ENCODE measurements around the gene HRH2.
"Not testable (repeated sequence)": the region's sequence is repeated elsewhere in the genome, so short reads cannot be mapped to it uniquely, and the experiment has no call there.

HRH2 gene

DNA sequence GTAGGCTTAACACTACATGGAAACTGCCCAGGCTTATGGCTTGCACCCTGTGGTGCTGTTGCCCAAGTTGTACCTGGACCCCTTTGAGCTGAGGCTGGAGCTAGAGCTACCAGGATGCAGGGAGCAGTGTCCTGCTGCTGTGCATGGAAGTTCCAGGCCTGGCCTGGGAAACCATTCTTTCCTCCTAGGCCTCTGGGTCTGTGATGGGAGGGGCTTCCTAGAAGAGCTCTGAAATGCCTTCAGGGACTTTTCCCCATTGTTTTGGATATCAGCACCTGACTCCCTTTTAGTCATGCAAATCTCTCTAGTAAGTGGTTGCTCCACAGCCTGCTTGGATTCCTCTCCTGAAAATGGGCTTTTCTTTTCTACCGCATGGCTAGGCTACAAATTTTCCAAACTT is 7.9 kb upstream of the HRH2 start:
- no peak for DNase-seq (ENCODE audit: low spot score)

DNA sequence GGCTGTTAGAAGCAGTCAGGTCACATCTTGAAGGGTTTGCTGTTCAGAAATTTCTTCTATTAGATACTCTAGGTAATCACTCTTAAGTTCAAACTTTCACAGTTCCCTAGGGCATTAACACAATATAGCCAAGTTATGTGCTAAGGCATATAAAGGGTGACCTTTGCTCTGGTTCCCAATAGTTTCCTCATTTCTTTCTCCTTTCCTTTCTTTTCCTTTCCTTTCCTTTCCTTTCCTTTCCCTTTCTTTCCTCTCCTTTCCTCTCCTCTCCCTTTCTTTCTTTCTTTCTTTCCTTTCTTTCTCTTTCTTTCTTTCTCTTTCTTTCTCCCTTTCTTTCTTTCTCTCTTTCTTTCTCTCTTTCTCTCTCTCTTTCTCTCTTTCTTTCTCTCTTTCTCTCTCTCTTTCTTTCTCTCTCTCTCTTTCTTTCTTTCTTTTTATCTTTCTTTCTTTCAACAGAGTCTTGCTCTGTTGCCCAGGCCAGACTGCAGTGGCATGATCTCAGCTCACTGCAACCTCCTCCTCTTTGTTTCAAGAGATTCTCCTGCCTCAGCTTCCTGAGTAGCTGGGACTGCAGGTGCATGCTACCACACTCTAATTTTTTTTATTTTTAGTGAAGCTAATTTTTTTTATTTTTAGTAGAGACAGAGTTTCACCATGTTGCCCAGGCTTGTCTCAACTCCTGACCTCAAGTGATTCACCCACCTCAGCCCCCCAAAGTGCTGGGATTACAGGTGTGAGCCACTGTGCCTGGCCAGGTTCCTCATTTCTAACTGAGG is 7.3 kb upstream of the HRH2 start:
- not testable (repeated sequence) for DNase-seq (ENCODE audit: low spot score)

DNA sequence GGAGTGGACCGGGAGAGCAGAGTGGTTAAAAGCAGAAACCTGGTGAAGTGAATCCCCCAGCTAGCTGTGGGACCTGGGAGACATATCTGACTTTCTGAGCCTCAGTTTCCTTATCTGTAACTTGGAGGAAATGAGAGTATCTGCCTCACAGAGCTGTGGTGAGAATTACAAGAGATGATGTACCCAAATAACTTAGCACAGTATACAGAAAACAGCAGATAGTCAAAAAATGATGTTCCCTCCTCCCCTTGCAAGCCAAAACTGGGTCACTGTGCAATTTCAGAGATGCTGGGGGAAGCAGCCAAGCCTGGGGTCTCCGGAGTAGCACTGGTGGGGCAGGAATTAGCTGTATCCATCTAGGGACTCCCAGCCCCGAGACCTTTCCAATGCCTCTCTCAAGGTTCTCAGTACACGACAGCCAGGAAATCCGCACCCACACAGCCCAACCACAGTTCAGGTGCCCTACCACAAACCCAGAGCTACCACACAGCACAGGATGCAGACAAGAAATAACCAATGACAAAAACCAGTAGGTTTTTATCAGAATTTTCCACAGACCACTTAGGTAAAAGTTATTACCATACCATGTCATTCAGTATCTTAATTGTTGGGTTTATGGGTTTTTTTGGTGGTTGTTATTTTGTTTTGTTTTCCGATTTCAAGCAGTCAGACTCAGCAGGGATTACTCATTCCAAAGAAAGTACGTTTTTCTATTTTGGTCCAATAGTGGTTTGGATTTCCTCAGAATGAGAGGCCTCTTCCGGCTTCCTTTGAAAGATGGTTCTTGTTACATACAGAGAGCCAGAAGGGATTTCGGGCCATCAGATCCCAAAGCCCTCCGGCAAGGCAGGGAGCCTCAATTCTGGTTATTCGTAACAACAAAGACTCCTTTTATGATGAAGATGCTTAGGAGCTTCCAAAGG is 4.9 kb upstream of the HRH2 start:
- DNase-seq (ENCODE audit: low spot score): no peak

DNA sequence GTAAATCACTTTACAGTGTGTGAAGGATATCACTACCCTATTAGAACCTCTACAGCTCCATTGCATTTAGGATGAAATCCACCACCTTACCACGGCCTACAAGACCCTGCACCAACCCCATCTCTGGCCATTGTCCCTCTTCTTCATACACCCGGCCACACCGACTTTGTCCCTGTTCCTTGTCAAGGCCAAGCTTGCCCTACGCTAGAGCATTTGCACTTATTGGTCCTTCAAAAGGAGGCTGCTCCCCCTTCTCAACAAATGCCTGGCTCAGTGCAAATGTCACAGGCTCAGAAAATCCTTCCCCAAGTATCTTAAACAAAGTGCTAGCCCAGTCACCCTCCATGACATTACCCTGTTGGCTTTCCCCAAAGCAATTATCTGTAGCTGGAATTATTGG is 4.1 kb upstream of the HRH2 start:
- DNase-seq (ENCODE audit: low spot score): no peak

DNA sequence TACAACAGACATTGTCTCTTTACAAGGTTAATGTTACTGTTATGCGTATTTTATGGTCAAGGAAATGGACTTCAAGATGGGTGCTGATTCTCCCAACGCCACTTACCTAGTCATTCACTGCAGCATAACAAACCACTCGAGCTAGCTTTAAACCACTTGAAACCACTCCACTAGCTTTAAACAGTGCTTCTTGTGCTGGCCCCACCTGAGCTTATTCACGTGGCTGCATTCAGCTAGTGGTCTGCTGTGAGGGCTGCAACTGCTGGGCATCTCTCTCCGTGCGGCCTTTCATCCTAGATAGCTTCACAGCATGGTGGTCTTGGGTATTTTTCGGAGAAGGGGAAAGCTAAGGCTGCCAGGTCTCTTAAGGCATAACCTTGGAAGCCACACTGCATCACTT is 3.5 kb upstream of the HRH2 start:
- no peak for DNase-seq (ENCODE audit: low spot score)

DNA sequence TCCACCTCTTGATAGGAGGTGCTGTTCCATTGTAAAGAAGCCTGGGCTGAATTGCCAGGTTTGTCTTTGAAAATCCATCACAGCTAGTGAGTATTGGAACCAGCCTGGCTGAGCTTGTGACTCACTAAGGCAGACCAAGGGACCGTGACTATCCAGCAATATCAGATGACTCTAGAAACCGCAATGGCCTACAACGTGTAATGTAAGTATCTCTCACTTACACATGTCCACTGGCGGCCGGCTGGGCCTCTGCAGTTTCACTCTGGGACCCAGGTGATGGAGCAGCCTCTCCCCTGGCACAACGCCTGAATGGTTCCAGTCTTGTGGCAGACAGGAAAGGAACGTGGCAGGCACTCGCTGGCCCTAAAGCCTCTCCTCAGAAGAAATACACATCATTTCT is 3.1 kb upstream of the HRH2 start:
- DNase-seq (ENCODE audit: low spot score): no peak

DNA sequence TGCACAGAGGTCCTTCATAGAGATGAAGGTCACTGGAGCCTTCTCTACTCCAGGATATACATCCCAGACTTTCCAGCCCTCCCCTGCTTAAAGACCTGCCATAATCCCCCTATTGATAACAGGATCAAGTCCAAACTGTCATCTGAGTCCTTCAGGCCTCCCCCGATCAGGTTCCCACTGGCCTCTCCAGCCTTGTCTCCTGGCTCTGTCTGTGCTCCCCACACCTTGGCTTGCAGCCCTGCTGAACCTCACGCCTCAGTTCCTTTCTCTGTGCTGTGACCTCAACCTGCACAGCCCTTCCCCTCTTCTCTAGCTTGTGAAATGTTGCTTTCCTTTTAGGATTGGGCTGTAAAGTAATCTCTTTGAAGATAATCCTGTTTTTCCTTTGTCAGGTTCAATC is 2.5 kb upstream of the HRH2 start:
- no peak for DNase-seq (ENCODE audit: low spot score)

DNA sequence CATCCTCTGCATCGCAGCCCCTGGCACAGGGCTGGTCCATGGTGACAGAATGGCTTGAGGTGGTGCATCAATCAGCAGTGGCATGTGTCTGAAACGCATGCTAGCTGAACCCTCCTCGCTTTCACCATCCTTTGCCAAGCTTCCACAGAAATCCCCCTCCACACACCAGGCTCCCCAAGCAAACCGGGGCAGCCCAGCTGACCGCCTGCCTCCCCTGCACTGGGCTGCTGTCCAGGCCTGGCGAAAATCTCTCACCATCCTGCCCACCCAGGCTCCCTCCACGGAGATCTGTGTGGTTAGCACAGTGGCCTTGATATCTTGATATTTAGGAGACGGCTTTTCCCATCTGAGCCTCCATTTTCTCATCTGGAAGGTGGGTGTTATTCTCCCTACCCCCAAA is 905 bp upstream of the HRH2 start:
- DNase-seq (ENCODE audit: low spot score): no peak

DNA sequence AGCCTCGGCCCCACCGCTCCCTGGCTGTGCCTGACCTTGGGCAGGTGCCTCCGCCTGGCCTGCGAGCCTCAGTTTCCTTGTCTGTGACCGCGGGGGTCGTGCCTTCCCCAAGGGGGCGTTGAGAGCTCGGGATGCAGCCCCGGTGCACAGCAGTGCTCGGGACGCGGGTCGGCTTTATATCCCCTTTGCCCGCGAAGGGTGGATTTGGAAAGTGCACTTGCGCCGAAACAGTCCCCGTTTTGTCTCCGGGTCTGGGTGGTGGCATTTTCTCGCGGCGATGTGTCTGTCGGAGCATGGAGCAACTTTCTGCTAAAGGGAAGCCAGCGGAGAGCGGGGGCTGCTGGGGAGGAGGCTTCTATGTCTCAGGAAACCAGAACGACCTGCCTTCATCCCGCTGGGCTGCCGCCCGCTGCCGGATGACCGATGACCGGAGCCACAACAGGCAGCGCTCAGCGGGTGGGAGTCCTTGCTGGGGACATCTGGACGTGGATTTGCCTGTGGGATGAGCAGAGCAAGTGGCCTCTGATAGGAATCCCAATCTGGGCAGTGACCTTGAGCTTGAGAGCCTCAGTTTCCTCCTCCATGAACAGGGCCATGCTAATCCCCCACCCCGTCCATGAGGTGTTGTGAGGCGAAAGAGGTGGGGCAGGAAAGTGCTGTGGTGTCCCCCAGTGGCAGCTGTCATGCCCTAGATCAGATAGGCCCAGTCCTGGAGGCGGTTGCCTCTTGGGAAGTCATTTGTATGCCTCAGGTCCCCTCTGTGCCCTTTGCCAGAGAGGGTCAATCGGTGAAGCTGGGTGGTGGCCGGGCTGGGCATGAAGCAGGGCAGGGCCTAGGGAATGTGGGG is 651 bp downstream of the HRH2 start:
- DNase-seq (ENCODE audit: low spot score): no peak

DNA sequence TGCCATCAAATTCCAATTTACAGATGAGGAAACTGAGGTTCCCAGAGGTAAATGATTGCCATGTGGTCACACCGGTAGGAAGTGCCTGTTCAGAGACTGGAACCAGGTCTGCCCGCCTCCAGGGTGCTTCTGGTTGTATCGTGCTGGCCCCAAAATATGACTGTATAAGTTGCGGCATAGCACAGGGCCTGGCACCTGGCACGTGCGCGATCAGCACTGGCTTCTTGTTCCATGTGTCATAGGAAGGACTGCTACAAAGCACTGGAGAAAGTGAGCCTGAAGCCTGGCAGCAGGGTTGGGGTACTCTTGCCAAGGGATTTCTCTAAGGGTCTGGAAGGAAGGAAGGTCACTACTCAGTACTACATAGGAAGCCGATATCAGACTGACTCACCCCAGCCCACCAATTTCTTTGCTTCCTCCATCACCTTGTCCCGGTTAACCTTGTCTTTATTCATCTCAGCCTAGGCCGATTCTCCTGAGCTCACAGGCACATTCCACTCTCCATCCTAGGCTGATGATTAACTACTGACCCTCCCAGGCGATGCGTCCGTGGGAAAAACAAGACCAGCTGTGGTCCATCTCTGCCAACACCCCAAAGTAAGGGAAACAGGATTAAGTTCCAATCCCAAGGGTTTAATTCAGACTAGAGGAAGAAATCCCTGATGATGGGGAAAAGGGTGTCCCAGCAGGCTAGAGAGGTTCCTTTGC is 1.8 kb downstream of the HRH2 start:
- no peak for DNase-seq (ENCODE audit: low spot score)

DNA sequence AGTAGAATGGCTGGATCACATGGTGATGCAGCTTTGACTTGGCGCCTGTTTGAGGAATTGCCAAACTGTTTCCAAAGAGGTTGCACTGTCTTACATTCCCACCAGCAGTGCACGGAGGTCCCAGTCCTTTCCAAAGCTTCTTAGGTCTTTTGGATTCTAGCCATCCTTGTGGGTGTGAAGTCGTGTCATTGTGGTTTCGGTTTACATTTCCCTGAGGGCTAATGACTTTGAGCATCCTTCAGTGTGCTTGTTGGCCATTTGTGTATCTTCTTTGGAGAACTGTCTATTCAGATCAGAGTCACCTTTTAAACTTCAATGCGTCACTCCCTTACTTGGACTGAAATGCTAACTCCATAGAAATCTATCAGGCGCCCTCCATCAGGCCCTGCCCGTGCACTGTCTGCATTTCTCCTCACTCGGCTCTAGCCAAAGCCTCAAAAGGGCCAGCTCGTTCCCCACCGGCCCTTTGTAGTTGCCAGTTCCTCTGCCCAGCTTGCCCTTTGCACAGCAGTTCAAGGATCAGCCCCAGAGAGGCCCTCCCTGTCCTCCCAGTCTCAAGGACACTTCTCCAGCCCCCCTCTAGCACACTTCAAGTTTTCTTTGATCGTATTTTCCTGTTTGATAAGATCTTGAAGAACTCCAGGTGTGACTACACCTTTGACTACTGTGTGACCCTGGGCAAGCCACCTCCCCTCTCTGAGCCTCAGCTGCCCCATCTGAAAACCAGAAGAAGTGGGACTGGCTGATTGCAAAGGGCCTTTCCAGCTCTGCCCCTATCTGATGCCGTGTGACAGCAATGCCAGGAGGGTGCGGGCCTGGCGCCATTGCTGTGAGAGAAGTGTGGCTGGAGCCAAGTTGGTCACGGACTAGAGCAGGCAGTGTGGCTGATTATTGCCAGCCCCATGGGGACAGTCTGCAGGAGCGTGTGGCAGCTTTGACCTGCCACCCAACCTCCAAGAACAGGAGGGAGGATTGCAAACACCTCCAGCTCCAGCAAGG is 5.6 kb downstream of the HRH2 start:
- no peak for DNase-seq (ENCODE audit: low spot score)

DNA sequence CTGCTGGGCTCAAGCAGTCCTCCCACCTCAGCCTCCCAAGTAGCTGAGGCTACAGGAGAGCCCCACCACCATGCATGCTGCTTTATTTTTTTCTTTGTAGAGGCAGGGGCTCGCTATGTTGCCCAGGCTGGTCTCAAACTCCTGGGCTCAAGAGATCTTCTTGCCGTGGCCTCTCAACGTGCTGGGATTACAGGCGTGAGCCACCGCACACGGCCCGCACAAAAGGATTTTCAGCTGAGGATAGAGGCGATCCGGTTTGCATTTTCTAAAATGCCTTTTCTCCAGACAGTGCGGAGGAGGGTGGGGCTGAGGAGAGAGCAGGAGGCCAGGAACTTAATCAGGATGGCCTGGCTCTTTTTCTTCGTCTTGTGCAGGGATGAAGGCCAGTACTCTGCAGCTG is 6.9 kb downstream of the HRH2 start:
- no peak for DNase-seq (ENCODE audit: low spot score)

DNA sequence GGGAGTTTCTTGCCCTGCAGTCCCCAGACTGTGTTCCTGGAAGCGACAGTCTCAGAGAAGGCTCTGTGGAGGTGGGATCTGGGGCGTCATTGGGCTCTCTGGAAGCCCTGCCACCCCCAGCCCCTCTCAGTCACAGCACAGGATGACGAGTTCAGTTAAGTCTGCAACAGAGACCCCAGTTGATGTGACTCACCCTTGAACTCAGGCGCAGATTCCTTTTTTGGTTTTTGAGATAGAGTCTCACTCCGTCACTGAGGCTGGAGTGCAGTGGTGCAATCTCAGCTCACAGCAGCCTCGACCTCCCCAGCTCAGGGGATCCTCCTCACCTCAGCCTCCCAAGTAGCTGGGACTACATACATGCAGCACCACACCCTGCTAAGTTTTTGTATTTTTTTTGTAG is 8.3 kb downstream of the HRH2 start:
- DNase-seq (ENCODE audit: low spot score): no peak

DNA sequence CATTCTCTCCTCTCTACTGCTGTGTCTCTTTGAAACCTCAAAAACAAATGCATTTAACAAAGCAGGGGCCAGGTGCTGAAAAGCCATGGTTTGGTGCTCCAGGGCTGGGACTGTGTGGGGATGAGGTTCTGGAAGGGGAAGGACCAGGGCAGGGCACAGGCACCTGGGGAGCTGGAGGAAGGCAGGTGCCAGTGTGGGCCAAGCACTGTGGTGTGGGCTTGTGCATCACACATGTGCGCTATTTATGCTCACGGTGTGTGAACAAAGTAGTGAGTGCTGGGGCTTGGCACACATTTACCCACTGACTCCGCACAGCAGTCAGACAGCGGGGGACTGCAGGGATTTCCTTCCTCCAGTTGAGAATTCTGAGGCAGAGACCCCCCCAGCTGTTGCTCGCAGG is 10.1 kb downstream of the HRH2 start:
- no peak for DNase-seq (ENCODE audit: low spot score)

DNA sequence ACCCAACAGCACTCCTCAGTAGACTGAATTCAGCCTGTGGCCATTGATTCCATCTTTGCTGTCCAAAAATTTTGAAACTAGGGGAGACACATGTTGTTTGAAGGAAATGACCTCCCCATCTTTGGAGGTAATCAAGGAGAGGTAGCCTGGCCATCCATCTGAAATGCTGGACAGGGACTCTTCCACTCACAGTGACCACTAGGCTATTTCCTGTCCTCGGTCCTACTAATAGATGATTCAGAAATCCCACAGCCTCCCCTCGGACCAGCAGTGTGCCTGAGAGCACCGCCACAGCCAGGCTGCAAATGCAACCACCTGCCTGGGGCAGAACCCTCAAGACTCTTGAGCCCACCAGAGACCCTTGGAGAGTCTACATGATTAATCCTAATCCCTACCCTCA is 12.5 kb downstream of the HRH2 start:
- no peak for DNase-seq (ENCODE audit: low spot score)

DNA sequence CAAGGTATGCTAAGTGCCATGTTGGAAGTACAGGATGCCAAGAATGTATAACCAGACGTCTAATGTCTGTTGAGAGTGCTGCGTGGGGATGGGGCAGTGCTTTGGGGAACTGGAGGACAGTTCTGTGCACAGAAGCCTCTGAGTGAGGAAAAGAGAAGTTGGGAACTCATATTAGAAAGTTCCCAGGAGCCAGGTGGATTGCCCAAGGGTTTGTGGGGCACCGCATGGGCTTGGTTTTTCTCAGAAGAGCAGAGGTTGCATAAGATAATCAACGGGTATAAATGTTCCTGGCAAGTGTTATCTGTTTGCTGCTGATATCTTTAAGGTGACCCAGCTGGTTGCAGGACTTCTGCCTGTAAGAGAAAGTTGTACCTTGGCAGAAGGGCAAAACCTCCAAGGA is 13.1 kb downstream of the HRH2 start:
- no peak for DNase-seq (ENCODE audit: low spot score)

DNA sequence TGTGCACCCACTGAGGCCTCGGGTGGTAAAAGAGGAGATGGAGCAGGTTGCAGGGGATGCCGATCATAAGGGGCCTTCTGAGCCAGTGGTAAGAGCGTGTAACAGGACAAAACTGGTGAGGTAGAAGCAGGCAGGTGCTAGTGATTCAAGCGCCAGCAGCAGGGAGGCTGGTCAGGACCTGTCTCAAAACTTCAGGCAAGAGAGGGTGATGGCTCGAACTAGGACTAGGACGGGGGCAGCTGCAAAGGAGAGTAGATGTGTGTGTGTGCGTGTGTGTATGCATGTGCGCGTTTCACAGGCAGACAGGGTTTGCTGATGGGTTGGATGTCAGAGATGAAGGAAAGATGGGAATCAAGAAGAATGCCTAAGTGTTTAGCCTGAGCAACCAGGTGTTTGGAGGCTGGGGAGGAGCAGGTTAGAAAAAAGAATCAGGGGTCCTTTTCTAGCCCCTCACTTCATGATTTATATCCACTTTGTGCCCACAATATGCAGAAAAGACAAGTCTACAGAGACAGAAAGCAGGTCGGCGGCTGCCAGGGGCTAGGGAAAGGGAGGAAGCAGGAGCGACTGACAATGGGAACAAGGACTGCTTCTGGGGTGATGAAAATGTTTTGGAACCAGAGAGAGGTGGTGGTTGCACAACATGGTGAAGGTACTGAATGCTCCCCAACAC is 15.2 kb downstream of the HRH2 start:
- no peak for DNase-seq (ENCODE audit: low spot score)

DNA sequence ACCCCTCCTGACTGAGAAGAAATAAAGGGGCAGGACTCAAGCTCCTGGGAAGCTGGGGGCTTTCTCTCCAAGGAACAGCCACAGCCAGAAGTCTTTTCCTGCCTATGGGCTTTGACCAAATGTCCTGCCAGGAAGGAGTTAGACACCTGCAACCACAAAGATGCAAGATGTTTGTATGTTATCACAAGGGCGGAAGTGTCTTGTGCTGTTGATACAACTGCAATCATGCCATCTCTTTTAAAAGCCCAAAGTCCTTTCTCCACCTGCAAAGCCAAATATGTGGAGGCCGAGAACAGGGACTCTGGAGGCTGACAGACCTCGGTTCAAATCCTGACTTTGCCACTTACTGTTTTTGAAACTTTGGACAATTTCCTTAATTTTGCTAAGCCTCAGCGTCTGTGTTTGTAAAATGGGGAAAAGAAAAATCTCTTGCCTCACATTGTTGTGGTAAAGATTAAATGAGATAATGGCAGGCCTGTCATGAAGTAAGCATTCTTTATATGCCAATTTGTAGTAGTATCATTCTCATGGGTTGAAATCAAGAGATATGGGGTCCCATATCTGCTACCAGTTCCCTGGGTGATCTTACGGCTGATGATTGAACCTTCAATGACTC is 17.0 kb downstream of the HRH2 start:
- no peak for DNase-seq (ENCODE audit: low spot score)

DNA sequence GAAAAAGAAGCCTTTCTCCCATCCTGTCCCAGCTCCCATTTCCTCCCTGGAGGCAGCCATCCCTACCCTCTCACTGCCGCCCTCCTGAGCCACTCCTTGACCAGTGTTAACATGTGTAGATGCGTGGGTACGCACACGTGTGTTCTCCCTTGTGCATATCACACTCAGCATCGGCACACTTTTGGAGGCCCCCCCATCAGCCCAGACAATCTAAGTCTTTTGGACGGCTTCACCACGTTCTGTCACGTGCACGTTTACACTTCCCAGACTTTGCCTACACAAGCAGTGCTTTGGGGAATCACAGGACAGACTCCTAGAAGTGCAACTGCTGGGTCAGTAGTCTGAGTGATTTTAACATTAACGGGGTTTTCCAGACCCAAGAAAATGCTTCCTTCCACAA is 18.0 kb downstream of the HRH2 start:
- DNase-seq (ENCODE audit: low spot score): no peak

DNA sequence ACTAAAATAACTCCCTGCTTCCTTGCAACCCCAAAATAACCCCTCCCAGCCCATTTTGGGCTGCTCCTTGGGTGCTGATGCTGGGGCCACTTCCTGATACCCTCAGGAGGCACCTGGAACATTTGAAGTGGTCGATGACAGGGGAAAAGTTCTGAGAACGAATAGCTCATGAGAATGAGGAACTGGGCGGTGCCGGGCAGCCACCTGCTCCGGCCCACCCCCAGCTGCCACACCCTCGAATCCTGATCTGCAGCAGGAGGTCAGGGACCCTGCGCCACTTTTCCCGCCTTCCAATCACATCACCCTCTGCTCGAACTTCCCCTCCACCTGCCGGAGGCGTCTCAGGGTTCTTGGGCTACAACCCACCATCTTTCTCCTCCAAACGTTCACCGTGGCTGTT is 19.7 kb downstream of the HRH2 start:
- no peak for DNase-seq (ENCODE audit: low spot score)
